Amniotic epithelial cell (primary cell): ENCODE data around the gene SRP14.
"Not testable (repeated sequence)": the region's sequence is repeated elsewhere in the genome, so short reads cannot be mapped to it uniquely, and the experiment has no call there.

Experiments used
- DNase-seq: peaks from one replicate; pipeline ENCODE4 v3.0.0-alpha.2; 2010; ENCODE audit warnings: low read depth

The SRP14 gene

DNA sequence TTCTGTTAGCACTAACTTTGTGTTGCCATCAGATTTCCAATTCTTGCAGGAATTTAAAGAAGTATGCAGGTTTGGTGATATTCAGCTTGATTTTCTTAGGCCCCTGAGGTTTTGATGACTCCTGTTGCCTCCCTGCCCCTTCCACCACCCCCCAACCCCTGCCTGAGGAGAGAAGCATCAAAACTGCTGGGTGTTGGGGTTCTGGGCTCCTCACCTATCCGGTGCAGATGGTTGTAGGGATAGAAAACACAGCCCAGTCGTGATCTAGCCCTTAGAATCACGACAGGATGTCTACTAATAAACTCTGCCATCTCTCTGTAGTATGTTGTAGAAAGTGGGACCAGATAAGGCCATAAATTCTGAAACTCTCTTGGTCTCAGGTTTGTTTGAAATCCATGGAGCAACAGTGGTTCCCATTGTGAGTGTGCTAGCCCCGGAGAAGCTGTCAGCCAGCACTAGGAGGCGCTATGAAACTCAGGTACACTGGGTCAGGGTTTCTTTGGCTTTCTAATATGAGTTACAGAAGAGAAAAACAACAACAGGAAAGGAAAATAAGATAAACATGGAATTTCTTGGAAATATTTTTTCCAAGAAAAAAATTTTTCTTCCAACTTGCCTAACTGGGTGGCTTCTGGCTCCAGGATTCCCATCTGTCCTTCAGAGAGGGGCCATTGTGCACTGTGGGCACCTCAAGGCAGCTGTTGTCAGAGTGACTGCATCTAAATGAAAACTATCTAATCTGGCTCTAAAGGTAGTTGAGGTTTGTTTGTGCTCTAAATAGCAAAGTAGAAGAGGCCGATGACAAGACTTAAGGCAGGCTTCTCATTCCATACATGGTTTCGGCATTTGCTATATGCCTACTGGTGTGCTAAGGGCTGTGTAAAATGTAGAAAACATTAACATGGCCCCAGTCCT, 8.7 kb downstream of the SRP14 start:
- DNase-seq, result peak; percentile 53

DNA sequence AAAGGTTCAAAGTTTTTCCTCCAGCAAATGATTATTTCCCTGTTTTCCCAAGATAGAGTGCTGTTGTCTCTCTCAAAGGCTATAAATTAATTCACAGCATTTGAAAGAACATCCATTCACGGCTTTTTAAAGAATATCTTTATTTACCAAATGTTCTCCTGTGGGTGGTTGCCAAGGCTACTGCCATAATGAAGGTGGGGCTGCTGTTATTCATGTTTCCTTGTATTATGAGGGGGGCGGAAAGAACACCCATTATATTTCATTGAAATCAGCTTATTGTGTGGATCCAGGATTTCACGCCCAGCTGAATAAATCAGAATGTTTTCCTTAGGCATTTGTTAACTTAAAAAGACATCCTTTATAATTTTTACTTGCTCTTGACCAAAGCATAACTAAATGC, 10.1 kb downstream of the SRP14 start:
- DNase-seq, result no peak

DNA sequence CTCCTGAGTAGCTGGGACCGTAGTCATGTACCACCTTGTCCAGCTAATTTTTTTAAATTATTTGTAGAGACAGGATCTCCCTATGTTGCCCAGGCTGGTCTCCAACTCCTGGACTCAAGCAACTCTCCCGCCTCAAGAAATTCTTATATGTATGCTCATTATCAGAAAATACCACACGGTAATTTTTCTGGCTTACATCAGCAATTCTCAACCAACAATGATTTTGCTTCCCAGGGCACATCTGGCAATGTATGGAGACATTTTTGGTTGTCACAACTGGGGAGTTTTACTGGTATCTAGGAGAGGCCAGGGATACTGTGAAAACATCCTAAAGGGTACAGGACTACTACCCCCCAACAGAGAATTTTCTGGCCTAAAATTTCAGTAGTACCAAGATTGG, 10.8 kb downstream of the SRP14 start:
- DNase-seq, result no peak

DNA sequence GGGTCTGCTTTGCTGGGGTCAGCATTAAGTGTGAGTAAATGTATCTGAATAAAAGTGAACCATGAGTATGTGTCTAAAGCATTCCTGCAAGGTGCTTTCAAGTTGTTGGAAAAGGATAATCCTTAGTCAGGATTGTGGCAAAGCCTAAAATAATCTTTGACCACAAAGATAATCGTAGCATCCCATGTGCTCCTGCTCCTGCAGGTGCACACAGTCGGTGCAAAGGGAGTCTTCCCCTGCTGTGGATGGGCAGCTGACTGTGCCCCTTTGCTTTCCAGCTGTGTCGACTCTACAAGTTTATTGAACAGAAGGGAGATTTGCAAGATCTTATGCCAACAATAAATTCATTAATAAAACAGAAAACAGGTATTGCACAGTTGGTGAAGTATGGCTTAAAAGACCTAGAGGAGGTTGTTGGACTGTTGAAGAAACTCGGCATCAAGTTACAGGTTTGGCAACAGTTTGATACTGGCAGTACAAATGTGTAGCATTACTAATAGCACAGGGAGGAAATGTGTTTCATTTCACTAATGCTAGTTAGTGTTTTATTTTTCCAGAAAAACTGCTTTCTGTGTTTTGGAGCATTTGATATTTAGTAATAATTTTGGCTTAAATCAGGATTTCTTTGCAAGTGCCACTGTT, 22.6 kb downstream of the SRP14 start:
- peak; percentile 36 for DNase-seq

DNA sequence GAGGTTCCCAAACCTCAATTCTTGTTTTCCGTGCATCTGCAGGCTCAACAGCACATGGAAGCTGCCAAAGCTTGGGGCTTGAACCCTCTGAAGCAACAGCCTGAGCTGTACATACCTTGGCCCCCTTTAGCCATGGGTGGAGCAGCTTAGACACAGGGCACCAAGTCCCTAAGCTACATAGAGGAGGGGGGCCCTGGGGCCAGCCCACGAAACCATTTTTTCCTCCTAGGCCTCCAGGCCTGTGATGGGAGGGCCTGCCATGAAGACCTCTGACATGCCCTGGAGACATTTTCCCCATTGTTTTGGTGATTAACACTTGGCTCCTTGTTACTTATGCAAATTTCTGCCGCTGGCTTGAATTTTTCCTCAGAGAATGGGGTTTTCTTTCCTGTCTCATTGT, 24.6 kb downstream of the SRP14 start:
- no peak for DNase-seq

DNA sequence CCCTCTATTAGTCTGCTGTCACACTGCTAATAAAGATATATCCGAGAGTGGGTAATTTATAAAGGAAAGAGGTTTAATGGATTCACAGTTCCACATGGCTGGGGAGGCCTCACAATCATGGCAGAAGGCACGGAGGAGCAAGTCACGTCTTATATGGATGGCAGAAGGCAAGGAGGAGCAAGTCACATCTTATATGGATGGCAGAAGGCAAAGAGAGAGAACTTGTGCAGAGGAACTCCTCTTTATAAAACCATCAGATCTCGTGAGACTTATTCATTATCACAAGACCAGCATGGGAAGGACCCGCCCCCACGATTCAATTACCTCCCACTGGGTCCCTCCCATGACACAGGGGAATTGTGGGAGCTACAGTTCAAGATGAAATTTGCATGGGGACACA, 25.6 kb downstream of the SRP14 start:
- DNase-seq, result not testable (repeated sequence)

DNA sequence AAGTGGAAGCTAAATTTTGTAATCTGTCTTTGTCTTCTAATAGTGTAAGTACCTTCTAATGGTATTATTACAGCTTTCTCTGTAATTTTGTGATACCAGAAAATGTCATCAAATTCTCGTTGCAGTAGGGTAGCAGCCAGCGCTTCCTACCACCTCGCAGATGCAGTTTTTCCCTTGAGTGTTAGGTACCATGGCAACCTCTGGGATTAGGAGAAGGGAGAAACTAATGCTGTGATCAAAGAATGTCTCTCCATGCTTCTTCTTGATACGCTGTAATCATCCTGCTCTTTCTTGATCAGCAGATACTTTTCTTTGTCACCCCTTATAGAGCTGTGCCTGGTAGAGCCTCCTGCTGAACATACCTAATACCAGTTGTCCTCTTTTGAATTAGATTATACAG, 27.7 kb downstream of the SRP14 start:
- DNase-seq, result no peak

DNA sequence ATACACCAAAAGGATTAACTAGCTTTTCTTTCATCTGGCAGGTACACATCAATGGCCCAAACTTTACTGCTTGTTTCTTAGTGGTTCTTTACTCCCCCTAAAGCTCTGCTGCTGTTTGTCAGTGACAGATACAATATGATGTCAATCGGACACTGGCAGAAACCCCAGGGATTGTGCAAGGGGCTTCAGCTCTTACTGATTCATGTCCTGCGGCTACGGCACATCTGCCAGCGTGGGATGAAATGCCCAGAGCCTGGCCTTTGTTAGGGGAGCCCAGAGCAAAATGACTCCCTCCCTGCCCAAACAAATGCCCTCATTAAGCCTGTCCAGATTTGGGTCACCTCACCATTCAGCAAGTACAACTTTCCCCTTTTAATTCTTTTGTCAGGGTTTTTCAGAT, 28.3 kb downstream of the SRP14 start:
- peak; percentile 93 for DNase-seq

DNA sequence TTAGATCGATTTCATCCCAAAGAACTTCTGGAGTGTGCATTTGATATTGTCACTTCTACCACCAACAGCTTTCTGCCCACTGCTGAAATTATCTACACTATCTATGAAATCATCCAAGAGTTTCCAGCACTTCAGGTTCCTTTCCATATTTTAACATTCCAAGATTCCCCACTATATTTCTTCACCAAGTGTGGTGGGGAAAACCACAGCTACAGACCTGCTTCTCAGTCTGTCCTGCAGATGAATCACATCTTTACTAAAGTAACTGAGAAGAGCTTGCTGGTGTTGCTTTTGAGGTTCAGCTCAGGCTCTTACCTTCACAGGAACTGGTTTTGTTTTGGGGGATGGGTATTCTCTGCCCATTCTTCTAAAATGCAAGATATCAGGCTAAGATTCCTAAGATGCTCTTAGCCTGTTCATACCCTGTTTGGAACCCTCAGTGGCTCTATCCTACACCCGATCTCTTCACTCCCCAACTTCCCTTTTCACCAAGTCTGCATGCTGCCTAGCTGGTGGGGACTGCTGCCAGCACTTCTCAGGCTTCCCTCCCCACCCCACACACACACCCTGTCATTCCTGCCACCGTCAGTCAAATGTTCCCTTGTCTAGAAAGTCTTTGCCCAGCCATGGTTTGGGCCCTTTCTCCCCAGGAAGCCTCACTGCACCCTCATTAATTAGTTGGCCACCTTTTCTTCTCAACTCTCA, 30.8 kb downstream of the SRP14 start:
- peak; percentile 89 for DNase-seq

DNA sequence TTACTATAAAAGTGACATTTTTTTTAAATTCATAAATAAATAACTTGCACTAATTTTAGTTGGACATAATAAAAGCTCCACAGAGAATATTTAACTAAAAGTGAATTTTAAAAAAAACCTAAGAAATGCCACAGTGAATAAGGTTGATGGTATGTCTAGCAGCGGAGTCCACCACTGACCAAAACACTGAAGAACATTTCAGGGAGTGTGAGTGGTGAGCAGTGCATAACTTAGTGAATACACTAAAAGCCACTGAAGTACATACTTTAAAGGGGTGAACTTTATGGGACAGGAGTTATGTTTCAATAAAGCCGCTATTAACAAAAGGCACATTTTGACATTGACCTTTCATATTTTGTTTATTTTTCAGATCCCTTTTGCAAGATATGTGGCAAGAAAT, 32.3 kb downstream of the SRP14 start:
- DNase-seq, result peak; percentile 93

DNA sequence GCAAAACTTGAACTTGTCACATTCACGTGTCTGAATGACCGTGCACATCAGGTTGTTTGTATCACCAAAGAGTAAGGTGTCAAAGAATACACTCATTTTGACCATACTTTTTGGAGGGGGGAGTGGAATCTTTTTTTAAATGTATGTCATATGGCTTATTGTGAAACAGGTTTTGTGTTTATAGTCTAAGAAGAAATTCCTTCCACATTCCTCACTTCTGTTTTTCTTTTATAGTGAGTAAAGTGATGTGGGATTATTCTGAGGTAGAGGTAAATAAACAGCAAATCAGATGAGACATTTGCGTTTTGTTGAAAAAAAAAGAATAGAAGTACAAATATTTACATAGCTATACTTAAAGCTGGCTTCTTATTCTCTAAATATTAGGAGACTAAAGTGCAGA, 33.0 kb downstream of the SRP14 start:
- DNase-seq, result peak; percentile 82

DNA sequence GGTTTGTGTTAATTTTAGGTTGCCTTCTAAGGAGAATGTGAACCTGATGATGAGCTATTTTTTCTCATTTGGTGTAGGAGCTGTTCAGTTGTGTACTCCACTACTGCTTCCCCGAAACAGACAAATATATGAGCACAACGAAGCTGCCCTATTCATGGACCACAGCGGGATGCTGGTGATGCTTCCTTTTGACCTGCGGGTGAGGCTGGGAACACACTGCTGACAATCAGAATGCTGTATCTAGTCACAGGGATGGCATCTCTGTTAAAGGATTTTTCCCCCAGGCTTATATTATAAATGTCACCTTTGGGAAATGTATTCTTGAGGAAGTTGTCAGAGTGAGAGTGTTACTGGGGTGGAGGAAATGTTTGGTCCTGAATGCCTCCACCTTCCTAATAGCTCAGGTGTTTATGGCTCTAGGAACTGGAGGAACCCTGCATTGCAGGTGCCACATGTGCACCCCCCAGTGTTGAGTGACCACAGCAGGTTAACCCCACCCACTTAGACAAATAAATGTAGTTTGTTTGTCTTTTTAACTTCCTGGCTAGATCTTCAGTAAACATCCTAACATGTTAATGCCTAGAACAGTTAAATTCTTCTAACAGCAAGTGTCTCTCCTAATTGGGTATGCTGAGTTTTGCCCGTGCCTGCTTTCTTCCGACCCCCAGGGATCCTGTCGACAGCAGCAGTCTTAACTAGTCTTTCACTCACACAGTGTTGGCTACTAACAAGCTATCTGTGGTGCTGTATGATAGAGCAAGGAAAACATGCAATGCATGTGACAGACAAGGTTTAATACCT, 35.7 kb downstream of the SRP14 start:
- no peak for DNase-seq

DNA sequence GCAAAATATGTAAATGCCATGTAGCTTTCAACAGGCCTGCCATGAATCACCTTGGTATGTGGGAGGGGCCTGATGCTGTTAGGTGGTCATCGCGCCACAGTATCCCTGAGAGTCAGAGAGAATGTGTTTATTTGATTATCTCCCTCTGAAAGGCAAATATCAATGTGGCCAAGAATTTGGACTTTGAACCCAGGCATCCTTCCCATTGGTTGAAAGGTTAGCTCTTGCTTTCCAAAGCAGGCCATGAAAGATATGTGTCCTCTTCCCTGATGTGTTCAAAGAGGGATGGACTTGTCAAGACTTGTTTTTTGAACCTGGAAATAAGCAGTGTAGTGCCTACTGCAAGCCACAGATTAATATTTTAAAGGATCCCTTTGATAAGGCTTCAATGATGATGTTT, 36.7 kb downstream of the SRP14 start:
- peak; percentile 34 for DNase-seq

DNA sequence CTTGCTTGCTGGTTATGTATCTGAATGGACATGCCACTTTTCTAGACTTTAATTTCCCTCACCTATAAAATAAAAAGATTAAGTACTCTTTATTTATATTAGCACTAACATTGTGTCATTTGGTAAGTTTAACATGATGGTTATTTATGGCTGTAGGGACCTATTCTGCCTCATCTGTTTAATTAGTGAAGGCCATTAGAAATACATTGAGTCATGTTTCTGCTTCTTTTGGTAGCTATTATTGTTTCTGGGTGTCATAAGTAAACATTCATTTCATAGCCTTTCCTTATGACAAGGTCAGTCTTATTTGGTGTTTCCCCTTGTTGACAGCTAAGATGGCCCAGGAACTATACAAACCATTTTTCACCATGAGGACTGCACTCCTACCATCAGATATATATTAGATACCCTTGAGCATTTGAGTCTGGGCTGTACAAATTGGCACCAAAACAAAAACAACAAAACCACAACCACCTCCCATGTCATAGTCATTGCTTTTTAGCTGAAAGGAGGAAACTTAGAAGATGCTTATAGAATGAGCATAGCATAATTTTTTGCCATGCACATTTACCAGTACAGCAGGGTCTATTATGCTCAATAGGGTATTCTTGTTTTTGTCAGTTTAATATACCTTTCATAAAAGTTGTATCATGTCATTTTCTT, 39.3 kb downstream of the SRP14 start:
- DNase-seq, result no peak

DNA sequence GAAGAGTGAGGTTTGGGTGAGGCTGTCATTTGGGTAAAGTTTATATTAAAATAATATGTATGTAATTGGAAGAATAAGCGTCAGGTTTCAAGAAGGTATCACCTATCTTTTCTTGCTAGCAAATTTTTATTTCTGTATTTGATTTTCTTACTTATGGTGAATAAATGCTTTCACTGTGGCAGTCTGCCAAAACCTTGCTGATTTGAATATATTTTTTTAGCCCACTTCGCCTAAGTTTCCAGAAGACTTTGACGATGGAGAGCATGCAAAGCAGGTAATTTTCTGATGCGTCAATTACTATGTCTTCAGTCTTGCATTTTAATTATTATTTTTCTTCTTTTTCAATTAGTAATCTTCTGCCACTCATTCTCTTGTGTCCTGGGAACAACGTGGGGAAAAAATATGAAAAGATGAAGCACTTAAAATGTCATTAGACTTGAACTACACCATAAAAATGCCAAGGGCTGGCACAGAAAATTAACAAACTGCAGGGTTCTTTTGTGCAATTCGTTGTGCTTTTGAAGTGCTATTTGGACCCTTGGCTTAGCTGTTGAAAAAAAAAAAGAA, 40.4 kb downstream of the SRP14 start:
- DNase-seq, result no peak

DNA sequence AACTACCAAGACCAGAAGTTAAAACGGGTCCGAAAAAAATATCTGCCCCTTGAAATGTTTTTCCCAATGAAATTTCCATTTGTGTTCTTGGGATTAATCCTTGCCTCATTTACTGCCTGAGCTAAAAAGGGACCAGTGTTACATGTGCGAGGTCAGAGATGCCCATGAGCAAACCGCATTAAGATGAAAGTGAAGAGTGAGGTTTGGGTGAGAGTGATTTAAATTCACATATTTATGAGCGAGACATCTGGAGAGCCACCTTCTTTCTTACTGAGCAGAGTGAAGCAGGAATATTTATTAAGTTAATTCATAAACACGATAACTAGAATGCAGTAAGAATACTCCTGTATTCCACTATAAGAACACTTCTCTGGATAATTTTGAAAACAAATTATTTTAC, 41.3 kb downstream of the SRP14 start:
- DNase-seq, result no peak

DNA sequence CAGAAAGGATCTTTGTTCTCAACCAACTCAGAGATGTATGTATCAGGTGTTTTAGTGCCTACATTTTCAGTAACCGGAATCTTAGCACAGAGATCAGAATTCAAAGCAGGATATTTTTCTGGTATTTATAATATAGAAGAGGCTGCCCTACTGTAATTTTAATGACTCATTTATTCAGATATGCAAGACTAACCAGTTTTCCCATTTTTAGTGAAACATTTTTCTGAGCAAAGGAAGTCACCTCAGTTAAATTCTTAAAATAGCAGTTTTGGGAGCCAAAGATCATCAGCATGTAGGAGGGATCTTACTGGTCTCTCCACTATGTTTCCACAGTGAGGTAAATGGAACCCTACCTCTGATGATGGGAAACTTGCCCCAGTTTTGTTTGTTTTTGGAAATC, 42.0 kb downstream of the SRP14 start:
- no peak for DNase-seq

DNA sequence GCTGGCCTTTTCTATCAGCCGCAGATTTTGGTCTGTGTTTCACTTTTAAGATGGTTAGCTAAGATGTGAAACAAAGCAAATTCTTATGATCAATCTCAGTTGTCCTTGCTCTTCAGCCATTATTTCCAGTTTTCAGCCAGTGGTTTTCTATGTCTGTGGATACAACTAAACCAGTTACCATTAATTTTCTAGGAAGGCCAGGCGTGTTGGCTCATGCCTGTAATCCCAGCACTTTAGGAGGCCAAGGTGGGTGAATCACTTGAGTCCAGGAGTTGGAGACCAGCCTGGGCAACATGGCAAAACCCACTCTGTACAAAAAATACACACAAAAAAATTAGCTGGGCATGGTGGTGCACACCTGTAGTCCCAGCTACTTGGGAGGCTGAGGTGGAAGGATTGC, 42.8 kb downstream of the SRP14 start:
- not testable (repeated sequence) for DNase-seq

DNA sequence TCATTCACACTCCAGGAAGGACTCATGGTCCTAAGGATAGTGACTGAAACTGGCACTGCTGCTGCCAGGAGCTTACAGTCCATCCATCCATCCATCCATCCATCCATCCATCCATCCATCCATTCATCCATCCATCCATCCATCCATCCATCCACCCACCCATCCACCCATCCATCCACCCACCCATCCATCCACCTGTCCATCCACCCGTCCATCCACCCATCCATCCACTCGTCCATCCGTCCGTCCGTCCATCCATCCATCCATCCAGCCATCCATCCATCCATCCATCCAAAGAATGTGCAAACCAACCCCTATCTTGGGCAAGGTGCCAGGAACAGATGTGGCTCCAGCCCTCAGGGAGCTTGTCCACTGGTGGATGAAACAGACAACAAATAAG, 46.0 kb downstream of the SRP14 start:
- not testable (repeated sequence) for DNase-seq

DNA sequence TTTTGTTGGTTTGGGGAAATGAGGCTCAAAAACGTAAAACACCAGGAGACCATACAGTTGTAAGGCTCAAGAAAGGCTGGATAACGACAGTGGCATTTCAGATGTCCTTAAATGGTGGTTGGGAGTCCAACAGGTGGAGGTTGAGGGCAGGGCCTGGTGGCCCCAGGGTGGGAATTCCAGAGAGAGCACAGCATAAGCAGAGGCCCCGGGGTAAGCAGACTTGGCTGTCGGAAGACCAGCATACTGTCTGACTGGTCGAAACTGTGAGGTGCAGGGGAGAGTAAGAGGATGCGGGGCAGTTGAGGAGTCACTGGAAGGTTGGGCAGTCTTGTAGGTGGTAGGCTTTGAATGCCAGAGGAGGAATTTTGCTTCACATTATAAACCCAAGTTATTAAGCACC, 48.3 kb downstream of the SRP14 start:
- no peak for DNase-seq

DNA sequence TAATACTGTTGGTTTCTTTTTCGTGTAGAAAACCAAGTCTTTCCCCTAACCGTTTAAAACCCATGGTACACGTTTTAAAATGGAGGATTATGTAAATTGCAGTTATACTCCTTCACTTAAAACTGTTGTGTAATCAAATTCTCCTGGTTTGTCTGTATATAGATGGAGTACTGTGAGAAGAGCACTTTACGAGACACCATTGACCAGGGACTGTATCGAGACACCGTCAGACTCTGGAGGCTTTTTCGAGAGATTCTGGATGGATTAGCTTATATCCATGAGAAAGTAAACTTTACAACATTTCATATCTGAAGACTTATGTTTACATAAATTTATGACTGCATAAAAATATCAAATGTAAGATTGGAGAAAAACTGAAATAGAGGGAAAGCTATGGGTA, 51.2 kb downstream of the SRP14 start:
- no peak for DNase-seq
